ENCODE data around the gene CRYBG2.
"Not testable (repeated sequence)": the region's sequence is repeated elsewhere in the genome, so short reads cannot be mapped to it uniquely, and the experiment has no call there.

The CRYBG2 gene

DNA sequence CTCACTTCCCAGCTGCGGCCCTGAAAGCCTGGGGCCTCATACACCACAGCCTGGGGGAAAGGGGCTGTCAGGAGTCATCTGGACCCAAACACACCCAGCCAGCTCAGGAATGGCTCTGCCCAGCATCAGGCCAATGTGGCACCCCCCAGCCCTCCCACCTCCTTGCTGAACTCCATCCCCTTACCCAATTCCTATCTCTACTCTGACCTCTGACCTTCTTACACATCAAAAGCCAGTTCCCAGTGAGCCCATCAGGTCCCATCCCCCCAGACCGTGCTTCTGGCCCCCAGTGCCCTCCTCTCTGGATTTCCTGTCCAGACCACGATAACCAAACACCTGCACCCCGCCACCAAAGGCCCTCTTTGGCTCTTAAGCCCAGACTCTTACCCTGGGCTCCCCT is 16.3 kb downstream of the CRYBG2 start:
- no peak overlapping the region for H3K27ac ChIP-seq (ENCODE audit: insufficient read depth, low read depth, low read length, poor library complexity, severe bottlenecking)
- peaks cover 24% of the 10 kb centered on the region for H3K4me1 ChIP-seq (ENCODE audit: control insufficient read depth, insufficient read depth, low read length)
- peaks cover 8% of the 10 kb centered on the region for H3K27me3 ChIP-seq (ENCODE audit: control insufficient read depth, insufficient read depth, low read length, poor library complexity, severe bottlenecking)
- WGBS, 2 experiments, result 73 to 76% methylated on average over 4 of the region's 4 CpGs
- no peak overlapping the region for H3K4me3 ChIP-seq (ENCODE audit: insufficient read depth, low read depth, low read length)
- no peaks in the 10 kb centered on the region for H3K36me3 ChIP-seq (ENCODE audit: control insufficient read depth, insufficient read depth, low read length)
- H3K9me3 ChIP-seq (ENCODE audit: control insufficient read depth, low read length), result no peaks in the 10 kb centered on the region

DNA sequence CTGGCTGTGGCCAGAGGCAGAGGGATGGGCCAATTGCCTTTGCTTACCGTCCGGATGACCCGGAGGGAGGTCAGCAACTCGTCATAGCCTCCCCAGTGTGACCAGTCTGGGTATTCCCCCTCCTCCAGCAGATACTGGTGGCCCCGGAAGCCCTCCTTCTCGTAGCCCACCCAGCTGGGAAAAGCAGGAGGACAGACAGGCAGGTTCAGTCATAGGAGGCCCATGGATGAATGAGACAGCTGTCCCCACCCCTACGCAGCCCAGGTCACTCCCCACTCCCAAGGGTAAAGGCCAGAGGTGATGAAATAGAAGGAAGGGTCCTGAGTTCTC is 16.8 kb downstream of the CRYBG2 start:
- Histone ChIP-seq H3K4me1 (ENCODE audit: control insufficient read depth, insufficient read depth, low read length) (peaks cover 24% of the 10 kb centered on the region), H3K27ac (ENCODE audit: insufficient read depth, low read depth, low read length, poor library complexity, severe bottlenecking) (no peak overlapping the region), H3K27me3 (ENCODE audit: control insufficient read depth, insufficient read depth, low read length, poor library complexity, severe bottlenecking) (peaks cover 8% of the 10 kb centered on the region), H3K9me3 (ENCODE audit: control insufficient read depth, low read length) (no peaks in the 10 kb centered on the region), H3K4me3 (ENCODE audit: insufficient read depth, low read depth, low read length) (no peak overlapping the region), H3K36me3 (ENCODE audit: control insufficient read depth, insufficient read depth, low read length) (no peaks in the 10 kb centered on the region)
- 74 to 76% methylated on average over 7 of the region's 7 CpGs for WGBS, 2 experiments

DNA sequence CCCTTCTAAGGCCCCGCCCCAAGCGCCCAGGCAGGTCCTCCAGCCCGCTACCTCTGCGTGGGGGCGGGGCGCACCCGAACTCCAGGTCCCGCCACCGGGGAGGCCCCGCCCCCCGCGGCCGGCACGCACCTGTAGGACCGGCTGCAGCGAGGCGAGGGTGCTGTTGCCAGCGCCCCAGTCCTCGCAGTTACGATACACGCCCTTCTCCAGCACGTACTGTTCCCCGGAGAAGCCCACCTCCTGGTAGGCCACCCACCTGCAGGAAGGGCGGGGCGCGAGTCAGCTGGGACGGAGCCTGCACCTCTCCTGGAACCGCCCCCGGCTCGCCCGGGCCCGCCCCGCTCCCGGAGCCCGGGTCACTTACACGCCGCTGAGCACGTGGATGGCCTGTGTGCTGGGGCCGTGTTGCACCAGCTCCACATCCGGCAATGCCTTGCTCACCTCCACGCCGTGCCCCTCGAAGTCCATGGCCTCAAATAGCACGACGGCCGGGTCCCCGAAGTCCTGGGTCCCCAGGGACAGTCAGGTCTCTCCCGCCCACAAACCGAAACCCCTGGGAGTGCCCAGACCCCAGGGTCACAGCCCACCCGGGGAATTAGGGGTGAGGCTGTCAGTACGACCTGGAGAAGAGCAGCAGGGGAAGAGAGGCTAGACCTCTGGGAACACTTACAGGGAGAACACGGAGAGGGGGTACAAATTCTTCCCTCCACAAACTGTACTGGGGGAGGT is 17.3 kb downstream of the CRYBG2 start:
- Histone ChIP-seq H3K27me3 (ENCODE audit: control insufficient read depth, insufficient read depth, low read length, poor library complexity, severe bottlenecking) (peaks cover 8% of the 10 kb centered on the region), H3K27ac (ENCODE audit: insufficient read depth, low read depth, low read length, poor library complexity, severe bottlenecking) (no peak overlapping the region), H3K9me3 (ENCODE audit: control insufficient read depth, low read length) (no peaks in the 10 kb centered on the region), H3K36me3 (ENCODE audit: control insufficient read depth, insufficient read depth, low read length) (no peaks in the 10 kb centered on the region), H3K4me1 (ENCODE audit: control insufficient read depth, insufficient read depth, low read length) (peaks cover 24% of the 10 kb centered on the region), H3K4me3 (ENCODE audit: insufficient read depth, low read depth, low read length) (peak overlapping the region; percentile 58)
- 13 to 14% methylated on average over 52 of the region's 52 CpGs for WGBS, 2 experiments

DNA sequence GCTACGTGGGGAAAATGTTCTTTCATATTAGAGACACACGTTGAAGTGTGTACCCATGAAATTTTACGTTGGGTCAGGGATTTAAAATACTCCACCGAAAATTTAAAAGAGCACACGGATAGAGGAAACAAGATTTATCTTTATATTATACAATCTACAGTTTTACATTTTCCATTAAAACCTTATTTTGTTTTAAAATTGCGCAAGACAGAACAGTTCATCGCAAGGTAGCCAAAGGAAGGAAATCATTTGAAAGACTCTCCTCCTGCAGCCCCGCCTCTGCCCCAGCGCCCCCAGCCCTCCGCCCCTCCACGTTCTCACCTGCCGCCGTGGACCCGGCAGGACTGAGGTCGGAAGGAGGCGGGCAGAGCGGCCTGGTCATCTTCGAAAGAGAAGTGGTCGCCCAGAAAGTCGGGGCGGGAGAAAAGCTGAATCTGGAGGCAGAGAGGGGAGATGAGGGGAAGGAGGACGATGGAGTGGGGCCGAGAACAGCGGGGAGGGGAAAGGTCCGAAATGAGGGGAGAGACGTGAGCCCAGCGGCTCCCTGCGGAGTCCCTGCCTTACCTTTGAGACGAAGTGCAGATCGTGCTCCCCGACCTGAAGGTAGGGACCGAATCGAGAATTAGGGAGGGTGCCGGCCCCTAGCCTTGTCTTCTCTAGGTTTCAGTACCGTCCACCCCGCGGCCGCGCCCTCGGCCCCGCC is 18.0 kb downstream of the CRYBG2 start:
- no peaks in the 10 kb centered on the region for H3K36me3 ChIP-seq (ENCODE audit: control insufficient read depth, insufficient read depth, low read length)
- peak overlapping the region; percentile 58 for H3K4me3 ChIP-seq (ENCODE audit: insufficient read depth, low read depth, low read length)
- 3% methylated on average over 39 to 41 of the region's 41 CpGs for WGBS, 2 experiments
- H3K9me3 ChIP-seq (ENCODE audit: control insufficient read depth, low read length), result no peaks in the 10 kb centered on the region
- H3K4me1 ChIP-seq (ENCODE audit: control insufficient read depth, insufficient read depth, low read length), result peaks cover 24% of the 10 kb centered on the region
- H3K27ac ChIP-seq (ENCODE audit: insufficient read depth, low read depth, low read length, poor library complexity, severe bottlenecking), result no peak overlapping the region
- peaks cover 8% of the 10 kb centered on the region for H3K27me3 ChIP-seq (ENCODE audit: control insufficient read depth, insufficient read depth, low read length, poor library complexity, severe bottlenecking)

DNA sequence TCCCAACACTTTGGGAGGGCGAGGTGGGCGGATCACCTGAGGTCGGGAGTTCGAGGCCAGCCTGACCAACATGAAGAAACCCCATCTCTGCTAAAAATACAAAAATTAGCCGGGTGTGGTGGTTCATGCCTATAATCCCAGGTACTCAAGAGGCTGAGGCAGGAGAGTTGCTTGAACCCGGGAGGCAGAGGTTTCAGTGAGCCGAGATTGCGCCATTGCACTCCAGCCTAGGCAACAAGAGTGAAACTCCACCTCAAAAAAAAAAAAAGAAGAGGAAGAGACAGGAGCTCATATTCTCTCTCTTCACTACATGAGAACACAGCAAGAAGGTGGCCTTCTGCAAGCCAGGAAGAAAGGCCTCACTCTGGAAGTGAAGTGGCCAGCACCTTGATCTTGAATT is 20.6 kb downstream of the CRYBG2 start:
- peaks cover 22% of the 10 kb centered on the region for H3K4me1 ChIP-seq (ENCODE audit: control insufficient read depth, insufficient read depth, low read length)
- not testable (repeated sequence) for H3K27ac ChIP-seq (ENCODE audit: insufficient read depth, low read depth, low read length, poor library complexity, severe bottlenecking); H3K27me3 ChIP-seq (ENCODE audit: control insufficient read depth, insufficient read depth, low read length, poor library complexity, severe bottlenecking); H3K9me3 ChIP-seq (ENCODE audit: control insufficient read depth, low read length); H3K4me3 ChIP-seq (ENCODE audit: insufficient read depth, low read depth, low read length); H3K36me3 ChIP-seq (ENCODE audit: control insufficient read depth, insufficient read depth, low read length)
- WGBS, 2 experiments, result 90 to 93% methylated on average over 8 of the region's 8 CpGs

DNA sequence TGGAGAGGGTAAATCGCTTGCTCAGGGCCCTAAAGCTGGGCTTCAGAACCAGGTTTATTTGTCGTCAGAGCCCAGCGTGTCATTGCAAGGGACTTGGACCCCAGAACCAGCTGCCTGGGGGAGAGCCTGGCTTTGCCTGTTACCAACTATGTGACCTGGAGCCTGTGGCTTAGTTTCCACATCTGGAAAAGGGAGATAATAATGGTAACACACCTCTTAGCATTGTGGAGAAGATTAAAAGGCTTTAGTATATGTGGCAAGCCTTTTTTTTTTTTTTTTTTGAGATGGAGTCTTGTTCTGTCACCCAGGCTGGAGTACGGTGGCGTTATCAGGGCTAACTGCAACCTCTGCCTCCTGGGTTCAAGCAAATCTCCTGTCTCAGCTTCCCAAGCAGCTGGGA is 23.7 kb downstream of the CRYBG2 start:
- H3K9me3 ChIP-seq (ENCODE audit: control insufficient read depth, low read length), result no peaks in the 10 kb centered on the region
- no peak overlapping the region for H3K27ac ChIP-seq (ENCODE audit: insufficient read depth, low read depth, low read length, poor library complexity, severe bottlenecking)
- WGBS, 2 experiments, result 92 to 97% methylated on average over 5 of the region's 5 CpGs
- H3K4me3 ChIP-seq (ENCODE audit: insufficient read depth, low read depth, low read length), result no peak overlapping the region
- peaks cover under 1% of the 10 kb centered on the region for H3K4me1 ChIP-seq (ENCODE audit: control insufficient read depth, insufficient read depth, low read length)
- H3K27me3 ChIP-seq (ENCODE audit: control insufficient read depth, insufficient read depth, low read length, poor library complexity, severe bottlenecking), result peaks cover under 1% of the 10 kb centered on the region
- no peaks in the 10 kb centered on the region for H3K36me3 ChIP-seq (ENCODE audit: control insufficient read depth, insufficient read depth, low read length)

DNA sequence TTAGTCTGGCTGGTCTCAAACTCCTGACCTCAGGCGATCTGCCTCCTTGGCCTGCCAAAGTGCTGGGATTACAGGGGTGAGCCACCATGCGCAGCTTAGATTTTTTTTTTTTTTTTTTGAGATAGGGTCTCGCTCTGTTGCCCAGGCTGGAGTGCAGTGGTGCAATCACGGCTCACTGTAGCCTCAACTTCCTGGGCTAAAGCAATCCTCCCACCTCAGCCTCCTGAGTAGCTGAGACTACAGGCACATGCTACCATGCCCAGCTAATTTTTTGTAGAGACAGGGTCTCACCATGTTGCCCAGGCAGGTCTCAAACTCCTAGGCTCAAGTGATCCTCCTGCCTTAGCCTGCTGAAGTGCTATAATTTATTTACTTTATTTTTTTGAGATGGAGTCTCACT is 24.6 kb downstream of the CRYBG2 start:
- H3K9me3 ChIP-seq (ENCODE audit: control insufficient read depth, low read length); H3K36me3 ChIP-seq (ENCODE audit: control insufficient read depth, insufficient read depth, low read length); H3K27me3 ChIP-seq (ENCODE audit: control insufficient read depth, insufficient read depth, low read length, poor library complexity, severe bottlenecking); H3K27ac ChIP-seq (ENCODE audit: insufficient read depth, low read depth, low read length, poor library complexity, severe bottlenecking); H3K4me1 ChIP-seq (ENCODE audit: control insufficient read depth, insufficient read depth, low read length); H3K4me3 ChIP-seq (ENCODE audit: insufficient read depth, low read depth, low read length): not testable (repeated sequence)
- WGBS, 2 experiments, result 95 to 97% methylated on average over 4 of the region's 4 CpGs

DNA sequence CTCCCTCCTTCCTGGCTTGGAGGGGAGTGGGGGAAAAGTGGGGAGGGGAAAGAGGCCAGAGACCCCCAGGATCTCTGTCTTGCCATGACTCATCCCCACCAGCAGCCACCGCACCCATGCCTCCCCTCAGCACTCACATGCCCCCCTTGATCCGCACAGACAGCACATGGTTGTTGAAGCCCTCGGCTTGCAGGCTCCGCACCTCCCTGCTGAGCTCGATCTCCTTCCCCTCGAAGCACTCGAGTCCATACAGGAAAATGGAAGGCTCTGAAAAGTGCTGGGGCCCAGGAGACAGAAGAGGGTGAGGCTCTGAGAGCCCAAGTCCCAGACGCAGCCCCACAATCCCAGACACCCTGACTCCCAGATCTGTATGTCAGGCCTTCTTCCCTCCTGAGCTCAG is 25.3 kb downstream of the CRYBG2 start:
- no peaks in the 10 kb centered on the region for H3K27me3 ChIP-seq (ENCODE audit: control insufficient read depth, insufficient read depth, low read length, poor library complexity, severe bottlenecking)
- H3K4me3 ChIP-seq (ENCODE audit: insufficient read depth, low read depth, low read length), result no peak overlapping the region
- 87 to 90% methylated on average over 8 of the region's 8 CpGs for WGBS, 2 experiments

DNA sequence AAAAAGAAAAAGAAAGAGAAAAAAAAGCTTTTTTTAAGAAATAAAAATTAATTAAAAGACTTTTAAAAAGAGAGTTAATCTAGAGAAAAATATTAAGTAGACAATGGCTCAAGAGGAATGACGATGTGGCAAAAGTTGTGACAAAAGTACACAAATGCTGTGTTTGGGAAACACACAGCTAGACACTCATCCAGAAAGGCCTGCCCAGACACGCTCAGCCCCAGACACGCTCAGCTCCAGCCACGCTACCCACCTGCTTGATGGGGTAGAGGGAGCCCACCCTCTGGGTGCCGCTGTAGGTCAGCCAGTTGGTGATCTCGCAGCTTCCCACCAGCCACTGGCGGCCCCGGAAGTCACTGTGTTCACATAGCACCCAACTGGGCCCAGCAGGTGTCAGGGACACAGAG is 26.0 kb downstream of the CRYBG2 start:
- H3K9me3 ChIP-seq (ENCODE audit: control insufficient read depth, low read length), result no peaks in the 10 kb centered on the region
- no peak overlapping the region for H3K4me3 ChIP-seq (ENCODE audit: insufficient read depth, low read depth, low read length)
- peaks cover 4% of the 10 kb centered on the region for H3K36me3 ChIP-seq (ENCODE audit: control insufficient read depth, insufficient read depth, low read length)
- H3K4me1 ChIP-seq (ENCODE audit: control insufficient read depth, insufficient read depth, low read length), result no peaks in the 10 kb centered on the region
- 81 to 86% methylated on average over 8 of the region's 8 CpGs for WGBS, 2 experiments
- no peak overlapping the region for H3K27ac ChIP-seq (ENCODE audit: insufficient read depth, low read depth, low read length, poor library complexity, severe bottlenecking)
- no peaks in the 10 kb centered on the region for H3K27me3 ChIP-seq (ENCODE audit: control insufficient read depth, insufficient read depth, low read length, poor library complexity, severe bottlenecking)

More for the DNA sequence above, 25.3 kb downstream of the CRYBG2 start:
- peaks cover 4% of the 10 kb centered on the region for H3K36me3 ChIP-seq (ENCODE audit: control insufficient read depth, insufficient read depth, low read length)
- H3K9me3 ChIP-seq (ENCODE audit: control insufficient read depth, low read length), result no peaks in the 10 kb centered on the region
- H3K4me1 ChIP-seq (ENCODE audit: control insufficient read depth, insufficient read depth, low read length), result no peaks in the 10 kb centered on the region
- no peak overlapping the region for H3K27ac ChIP-seq (ENCODE audit: insufficient read depth, low read depth, low read length, poor library complexity, severe bottlenecking)

DNA sequence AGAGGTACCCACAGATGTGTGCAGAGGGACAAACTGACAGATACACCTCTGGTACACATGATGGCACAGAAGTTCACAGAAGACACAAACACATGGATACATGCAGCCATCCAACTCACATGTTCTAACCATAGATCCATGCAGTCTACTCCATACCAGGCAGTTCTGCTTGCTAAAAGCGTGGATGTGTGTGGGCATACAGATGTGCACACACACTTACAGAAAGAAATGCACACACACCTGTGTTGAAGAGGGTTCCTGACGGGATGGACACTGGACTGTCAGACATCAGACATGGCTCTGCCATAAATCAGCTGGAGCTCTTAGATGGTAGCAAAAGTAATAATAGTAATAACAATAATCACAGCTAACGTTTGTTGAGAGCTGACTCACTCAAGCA is 29.4 kb downstream of the CRYBG2 start:
- H3K27me3 ChIP-seq (ENCODE audit: control insufficient read depth, insufficient read depth, low read length, poor library complexity, severe bottlenecking), result no peaks in the 10 kb centered on the region
- H3K9me3 ChIP-seq (ENCODE audit: control insufficient read depth, low read length), result no peaks in the 10 kb centered on the region
- H3K27ac ChIP-seq (ENCODE audit: insufficient read depth, low read depth, low read length, poor library complexity, severe bottlenecking), result no peak overlapping the region
- no peak overlapping the region for H3K4me3 ChIP-seq (ENCODE audit: insufficient read depth, low read depth, low read length)
- H3K36me3 ChIP-seq (ENCODE audit: control insufficient read depth, insufficient read depth, low read length), result peaks cover 4% of the 10 kb centered on the region
- no peaks in the 10 kb centered on the region for H3K4me1 ChIP-seq (ENCODE audit: control insufficient read depth, insufficient read depth, low read length)
- WGBS, 2 experiments, result 92 to 96% methylated on average over 3 of the region's 3 CpGs
